HG03039 (cell line): Measurements from ENCODE around the gene LHFPL5.

ENCODE experiments used
- ATAC-seq: cut with Tn5 transposase; IDR thresholded peaks from one replicate; pipeline ENCODE4 v1.9.1; 2021; ENCODE audit warnings: mild to moderate bottlenecking, moderate library complexity; ENCODE audit not compliant: unreplicated experiment

Gene LHFPL5

GRCh38 chr6:35850208-35850607, 45.1 kb downstream of the LHFPL5 start:
- ATAC-seq = no peak

- no peak for ATAC-seq
Observed at GRCh38 chr6:35852994-35853393, 47.8 kb downstream of the LHFPL5 start.

GRCh38 chr6:35856250-35856649, 51.1 kb downstream of the LHFPL5 start:
- no peak for ATAC-seq

- ATAC-seq = no peak
Observed at GRCh38 chr6:35857853-35858252, 52.7 kb downstream of the LHFPL5 start.

- ATAC-seq = no peak
Observed at GRCh38 chr6:35859367-35859766, 54.2 kb downstream of the LHFPL5 start.
